Mucosa of stomach (tissue), 1 donor: ENCODE measurements around the gene KISS1R.

Experiments
- H3K27me3 ChIP-seq: one replicate; pipeline ENCODE4 v1.7.0; 2013; ENCODE audit warnings: mild to moderate bottlenecking, low read length; ENCODE audit not compliant: control insufficient read depth, insufficient read depth
- H3K36me3 ChIP-seq: one replicate; pipeline ENCODE4 v1.7.0; 2013; ENCODE audit warnings: low read length; ENCODE audit not compliant: control insufficient read depth, insufficient read depth
- H3K4me1 ChIP-seq: one replicate; pipeline ENCODE4 v1.7.0; 2013; ENCODE audit warnings: mild to moderate bottlenecking, low read length; ENCODE audit not compliant: control insufficient read depth, insufficient read depth
- H3K4me3 ChIP-seq: one replicate; pipeline ENCODE4 v1.7.0; 2013; ENCODE audit warnings: low read length
- H3K9ac ChIP-seq: one replicate; pipeline ENCODE4 v1.7.0; 2013; ENCODE audit warnings: mild to moderate bottlenecking, low read length, moderate library complexity
- H3K9me3 ChIP-seq: one replicate; pipeline ENCODE4 v1.7.0; 2013; ENCODE audit warnings: mild to moderate bottlenecking, low read length, moderate library complexity; ENCODE audit not compliant: control insufficient read depth
- donor health status: Pancreatic carcinoma.

Gene KISS1R

GRCh38 chr19:940591-941291, 23.6 kb downstream of the KISS1R start:
- no peaks in the 10 kb centered on the region for H3K36me3 ChIP-seq
- H3K9me3 ChIP-seq = no peaks in the 10 kb centered on the region
- H3K9ac ChIP-seq = peak overlapping the region; percentile 45
- peaks cover 8% of the 10 kb centered on the region for H3K27me3 ChIP-seq
- peak overlapping the region; percentile 1 for H3K4me3 ChIP-seq
- peaks cover 51% of the 10 kb centered on the region for H3K4me1 ChIP-seq

- Histone ChIP-seq H3K27me3 (peaks cover 8% of the 10 kb centered on the region), H3K4me3 (peak overlapping the region; percentile 1), H3K4me1 (peaks cover 51% of the 10 kb centered on the region), H3K9me3 (no peaks in the 10 kb centered on the region), H3K9ac (peak overlapping the region; percentile 45), H3K36me3 (no peaks in the 10 kb centered on the region)
Observed at GRCh38 chr19:941292-942132, 24.4 kb downstream of the KISS1R start.

GRCh38 chr19:942133-942645, 25.1 kb downstream of the KISS1R start:
- Histone ChIP-seq H3K4me1 (peaks cover 51% of the 10 kb centered on the region), H3K36me3 (no peaks in the 10 kb centered on the region), H3K4me3 (no peak overlapping the region), H3K9me3 (no peaks in the 10 kb centered on the region), H3K27me3 (peaks cover 8% of the 10 kb centered on the region), H3K9ac (no peak overlapping the region)

DNA sequence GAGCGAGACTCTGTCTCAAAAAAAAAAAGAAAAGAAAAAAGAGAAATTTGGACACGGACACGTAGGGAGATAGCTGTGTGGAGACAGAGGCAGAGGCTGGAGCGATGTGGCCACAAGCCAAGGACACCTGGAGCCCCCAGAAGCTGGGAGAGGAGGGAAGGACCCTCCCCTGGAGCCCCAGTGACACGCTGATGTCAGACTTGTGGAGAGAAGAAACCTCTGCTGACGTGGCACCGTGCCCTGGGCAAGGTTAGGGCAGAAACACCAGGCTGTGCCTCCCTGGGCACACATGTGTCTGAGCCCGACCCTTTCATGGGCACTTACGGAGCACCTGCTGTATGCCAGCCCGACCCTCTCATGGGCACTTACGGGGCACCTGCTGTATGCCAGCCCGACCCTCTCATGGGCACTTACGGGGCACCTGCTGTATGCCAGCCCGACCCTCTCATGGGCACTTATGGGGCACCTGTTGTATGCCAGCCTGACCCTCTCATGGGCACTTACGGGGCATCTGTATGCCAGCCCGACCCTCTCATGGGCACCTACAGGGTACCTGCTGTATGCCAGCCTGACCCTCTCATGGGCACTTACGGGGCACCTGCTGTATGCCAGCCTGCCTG, 26.5 kb downstream of the KISS1R start:
- H3K9ac ChIP-seq = no peak overlapping the region
- H3K27me3 ChIP-seq = peaks cover 8% of the 10 kb centered on the region
- no peaks in the 10 kb centered on the region for H3K36me3 ChIP-seq
- no peaks in the 10 kb centered on the region for H3K9me3 ChIP-seq
- H3K4me1 ChIP-seq = peaks cover 51% of the 10 kb centered on the region
- H3K4me3 ChIP-seq = no peak overlapping the region

DNA sequence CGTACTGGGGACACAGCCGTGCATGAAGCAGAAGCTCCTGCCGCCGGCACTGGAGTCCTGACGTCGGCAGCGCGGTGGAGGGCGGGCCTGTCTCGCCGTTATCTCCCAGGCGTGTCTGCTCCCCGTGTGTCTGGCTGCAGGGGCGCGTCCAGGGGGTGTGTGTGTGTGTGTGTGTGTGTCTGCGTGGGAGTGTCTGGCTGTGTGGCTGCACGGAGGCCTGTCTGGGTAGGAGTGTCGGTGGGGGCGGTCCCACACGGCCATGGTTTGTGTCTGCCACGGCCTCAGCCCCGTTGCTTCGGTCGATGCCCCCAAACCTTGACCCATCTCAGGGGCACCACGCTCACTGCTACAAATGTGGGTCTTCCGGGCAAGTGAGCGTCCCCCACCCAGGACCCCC, 27.0 kb downstream of the KISS1R start:
- Histone ChIP-seq H3K9me3 (no peaks in the 10 kb centered on the region), H3K36me3 (no peaks in the 10 kb centered on the region), H3K9ac (peak overlapping the region; percentile 28), H3K4me3 (no peak overlapping the region), H3K27me3 (peaks cover 8% of the 10 kb centered on the region), H3K4me1 (peaks cover 51% of the 10 kb centered on the region)

DNA sequence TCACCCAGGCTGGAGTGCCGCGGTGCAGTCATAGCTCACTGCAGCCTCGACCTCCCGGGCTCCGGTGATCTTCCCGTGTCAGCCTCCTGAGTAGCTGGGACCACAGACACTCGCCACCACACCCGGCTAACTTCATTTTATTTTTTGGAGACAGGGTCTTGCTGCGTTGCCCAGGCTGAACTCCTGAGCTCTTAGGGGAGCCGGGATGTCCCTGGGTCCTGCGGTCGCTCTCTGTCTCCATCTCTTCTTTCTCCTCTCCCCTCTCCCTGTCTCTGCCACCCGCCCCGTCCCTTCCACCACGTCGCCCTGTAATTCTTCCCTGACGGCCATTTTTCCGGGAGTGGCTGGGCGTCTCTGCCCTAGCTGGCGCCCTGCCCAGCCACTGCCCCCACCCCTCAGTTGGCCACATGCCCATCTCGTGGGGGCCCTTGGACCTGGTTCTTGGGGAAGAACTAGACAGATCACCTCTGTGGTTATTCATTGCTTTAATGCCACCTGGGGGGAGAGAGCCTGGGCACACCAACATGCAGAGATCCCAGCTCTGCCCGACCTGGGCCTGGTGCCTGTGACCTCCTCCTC, 27.6 kb downstream of the KISS1R start:
- Histone ChIP-seq H3K4me1 (peaks cover 51% of the 10 kb centered on the region), H3K9me3 (no peaks in the 10 kb centered on the region), H3K4me3 (no peak overlapping the region), H3K36me3 (no peaks in the 10 kb centered on the region), H3K9ac (peak overlapping the region; percentile 28), H3K27me3 (peaks cover 8% of the 10 kb centered on the region)

GRCh38 chr19:945401-946252, 28.5 kb downstream of the KISS1R start:
- no peak overlapping the region for H3K4me3 ChIP-seq
- no peaks in the 10 kb centered on the region for H3K9me3 ChIP-seq

GRCh38 chr19:947090-947706, 30.1 kb downstream of the KISS1R start:
- peaks cover 8% of the 10 kb centered on the region for H3K27me3 ChIP-seq
- no peak overlapping the region for H3K9ac ChIP-seq
- H3K36me3 ChIP-seq = no peaks in the 10 kb centered on the region
- H3K9me3 ChIP-seq = no peaks in the 10 kb centered on the region
- peaks cover 30% of the 10 kb centered on the region for H3K4me1 ChIP-seq
- no peak overlapping the region for H3K4me3 ChIP-seq

More at GRCh38 chr19:945401-946252, 28.5 kb downstream of the KISS1R start:
- Histone ChIP-seq H3K4me1 (peaks cover 43% of the 10 kb centered on the region), H3K9ac (no peak overlapping the region), H3K36me3 (no peaks in the 10 kb centered on the region), H3K27me3 (peaks cover 8% of the 10 kb centered on the region)

- H3K4me3 ChIP-seq = no peak overlapping the region
- peaks cover 11% of the 10 kb centered on the region for H3K27me3 ChIP-seq
- no peaks in the 10 kb centered on the region for H3K36me3 ChIP-seq
- H3K9me3 ChIP-seq = no peaks in the 10 kb centered on the region
- no peak overlapping the region for H3K9ac ChIP-seq
- H3K4me1 ChIP-seq = peaks cover 30% of the 10 kb centered on the region
Observed at GRCh38 chr19:947707-948539, 30.8 kb downstream of the KISS1R start.

DNA sequence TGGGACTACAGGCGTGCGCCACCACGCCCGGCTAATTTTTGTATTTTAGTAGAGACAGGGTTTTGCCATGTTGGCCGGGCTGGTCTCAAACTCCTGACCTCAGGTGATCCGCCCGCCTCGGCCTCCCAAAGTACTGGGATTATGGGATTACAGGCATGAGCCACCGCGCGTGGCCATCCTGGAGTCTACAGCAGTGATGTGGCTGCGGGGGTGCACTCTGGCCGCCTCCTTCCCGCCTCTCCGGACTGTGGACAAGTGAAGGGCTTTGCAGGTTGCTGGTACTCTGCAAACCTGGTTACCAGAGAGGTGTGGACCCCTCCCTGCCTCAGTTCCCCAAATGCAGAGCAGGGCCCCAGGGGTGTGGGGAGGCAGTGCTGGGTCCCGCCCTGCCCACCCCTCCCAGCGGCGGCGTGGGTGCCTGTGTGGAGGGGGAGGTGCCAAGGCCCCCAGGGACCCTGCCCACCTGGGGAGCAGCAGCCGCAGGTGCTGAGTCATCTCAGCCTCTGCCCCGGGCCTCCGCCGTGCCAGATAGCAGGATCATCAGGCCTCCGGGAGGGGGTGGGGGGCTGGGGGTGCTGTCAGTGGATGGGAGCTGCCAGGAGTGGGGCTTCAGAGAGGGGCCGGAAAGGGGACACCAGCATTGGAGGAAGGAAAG, 31.8 kb downstream of the KISS1R start:
- no peaks in the 10 kb centered on the region for H3K36me3 ChIP-seq
- peaks cover 8% of the 10 kb centered on the region for H3K27me3 ChIP-seq
- no peak overlapping the region for H3K9ac ChIP-seq
- H3K9me3 ChIP-seq = no peaks in the 10 kb centered on the region
- H3K4me1 ChIP-seq = peaks cover 28% of the 10 kb centered on the region
- no peak overlapping the region for H3K4me3 ChIP-seq
